Endothelial cell of umbilical vein (primary cell): ENCODE data around the gene PRRT1. TPM values are rescaled to one million over a fixed set of nuclear protein-coding genes. Genes with fewer than 3 reads are reported as not detected.

Source experiments
- BruUV-seq: library from RNA; stranded (reverse); fragments of 400-500 nt; replicated peaks from 2 replicates; lab custom pipeline; 2021; lab: Mats Ljungman, UMichigan
- CTCF ChIA-PET: fragments of 300-600, 350-600 bp; sonication (Branson Sonifier 250); formaldehyde crosslinking; loops from one replicate; lab custom pipeline; 2021; ENCODE audit warnings: antibody characterized with exemption, inconsistent platforms; lab: Charles Lee
- POLR2A ChIA-PET: fragments of 300-600, 350-600 bp; sonication (Branson Sonifier 250); formaldehyde crosslinking; loops from one replicate; lab custom pipeline; 2021; ENCODE audit warnings: antibody characterized with exemption, inconsistent platforms; lab: Charles Lee
- DNase-seq: peaks from one replicate; pipeline ENCODE4 v3.0.0-alpha.2; 2011; ENCODE audit warnings: low read depth, low spot score
- FAIRE-seq: peaks from 2 replicates; lab custom pipeline; 2011; peaks lifted over from hg19 to GRCh38; lab: Jason Lieb, UNC
- H2AFZ ChIP-seq: 2 replicates; pipeline ENCODE4 v1.6.0; 2012; ENCODE audit warnings: low read depth, low read length, control low read depth, inconsistent platforms
- H3K27ac ChIP-seq: 2 replicates; pipeline ENCODE4 v1.5.1; 2011; ENCODE audit warnings: low read depth, mild to moderate bottlenecking, control low read depth, low read length, moderate library complexity; ENCODE audit not compliant: insufficient read depth
- H3K27me3 ChIP-seq, 2 experiments: 2 replicates each; pipeline versions ENCODE4 v1.6.0 to v1.6.1; 2011; ENCODE audit warnings: low read length in 2 of 2, mixed read lengths in 1 of 2; ENCODE audit not compliant: control insufficient read depth in 2 of 2, insufficient read depth in 2 of 2
- H3K36me3 ChIP-seq, 2 experiments: 2 replicates in 1 of 2; 3 replicates in 1 of 2; pipeline ENCODE4 v1.5.1; 2011; ENCODE audit warnings: low read length in 2 of 2, mild to moderate bottlenecking in 1 of 2, moderate library complexity in 1 of 2; ENCODE audit not compliant: control insufficient read depth in 2 of 2, insufficient read depth in 2 of 2; ENCODE audit errors: extremely low read depth in 1 of 2
- H3K4me1 ChIP-seq: 3 replicates; pipeline ENCODE4 v1.5.1; 2011; ENCODE audit warnings: mild to moderate bottlenecking, low read length; ENCODE audit not compliant: control insufficient read depth, insufficient read depth; ENCODE audit errors: extremely low read depth
- H3K4me2 ChIP-seq: 2 replicates; pipeline ENCODE4 v1.6.1; 2011; ENCODE audit warnings: low read length, control low read depth, mixed read lengths; ENCODE audit not compliant: insufficient read depth
- H3K4me3 ChIP-seq, 3 experiments: fragments of 200-600 bp in 1 of 3; sonication (generic), shearing (Covaris generic) in 1 of 3; replicated peaks in 1 of 3; 2 replicates each; pipeline ENCODE4 v1.5.1; 2011 to 2016; ENCODE audit warnings: control low read depth in 3 of 3, low read length in 3 of 3, mild to moderate bottlenecking in 2 of 3, inconsistent platforms in 1 of 3, low read depth in 1 of 3, moderate library complexity in 1 of 3; ENCODE audit not compliant: insufficient read depth in 1 of 3
- H3K79me2 ChIP-seq: 2 replicates; pipeline ENCODE4 v1.6.0; 2012; ENCODE audit warnings: low read length, inconsistent platforms; ENCODE audit not compliant: control insufficient read depth, insufficient read depth
- H3K9ac ChIP-seq: replicated peaks from 2 replicates; pipeline ENCODE3; 2011; ENCODE audit warnings: low read length, control low read depth; ENCODE audit not compliant: insufficient read depth; ENCODE audit errors: extremely low read depth
- H3K9me1 ChIP-seq: replicated peaks from 3 replicates; pipeline ENCODE4 v1.6.0; 2011; ENCODE audit warnings: mild to moderate bottlenecking, low read length; ENCODE audit not compliant: control insufficient read depth, insufficient read depth; ENCODE audit errors: extremely low read depth
- H3K9me3 ChIP-seq: replicated peaks from 2 replicates; pipeline ENCODE4 v1.5.1; 2012; ENCODE audit warnings: low read length, inconsistent platforms; ENCODE audit not compliant: control insufficient read depth, insufficient read depth
- H4K20me1 ChIP-seq: replicated peaks from 2 replicates; pipeline ENCODE3; 2011; ENCODE audit warnings: mild to moderate bottlenecking, low read length; ENCODE audit not compliant: control insufficient read depth, insufficient read depth; ENCODE audit errors: extremely low read depth
- CTCF ChIP-seq, 2 donors: IDR thresholded peaks; 1 replicate in 1 of 2; 2 replicates in 1 of 2; pipeline ENCODE4 v1.5.1; 2011; ENCODE audit warnings: low read length in 2 of 2, mild to moderate bottlenecking in 2 of 2, moderate library complexity in 2 of 2, control low read depth in 1 of 2, inconsistent platforms in 1 of 2, low read depth in 1 of 2; ENCODE audit not compliant: insufficient read depth in 1 of 2; ENCODE audit errors: extremely low read depth in 1 of 2
- EZH2 ChIP-seq: IDR thresholded peaks from 2 replicates; pipeline ENCODE4 v1.6.1; 2012; ENCODE audit warnings: borderline replicate concordance, low read depth, mild to moderate bottlenecking, moderate library complexity, low read length, inconsistent platforms; ENCODE audit not compliant: severe bottlenecking
- FOS ChIP-seq: IDR thresholded peaks from 2 replicates; pipeline ENCODE4 v1.6.1; 2011; ENCODE audit warnings: mild to moderate bottlenecking, low read length, moderate library complexity, borderline replicate concordance; ENCODE audit not compliant: insufficient read depth
- GATA2 ChIP-seq: IDR thresholded peaks from 2 replicates; pipeline ENCODE4 v1.7.0; 2011; ENCODE audit warnings: low read depth, mild to moderate bottlenecking, moderate library complexity, mixed read lengths, low read length; ENCODE audit not compliant: insufficient read length, insufficient read depth
- JUN ChIP-seq: IDR thresholded peaks from 2 replicates; pipeline ENCODE4 v1.6.1; 2011; ENCODE audit warnings: borderline replicate concordance, low read depth; ENCODE audit not compliant: insufficient read length, insufficient read depth
- MAX ChIP-seq: IDR thresholded peaks from 2 replicates; pipeline ENCODE4 v1.6.1; 2011; ENCODE audit not compliant: insufficient read depth, insufficient read length
- MYC ChIP-seq: IDR thresholded peaks from one replicate; pipeline ENCODE4 v1.6.1; 2011; ENCODE audit warnings: mild to moderate bottlenecking, low read depth, low read length
- POLR2A ChIP-seq: IDR thresholded peaks from 2 replicates; pipeline ENCODE4 v1.6.1; 2012; ENCODE audit warnings: low read depth, mild to moderate bottlenecking, control low read depth, low read length
- POLR2AphosphoS5 ChIP-seq: IDR thresholded peaks from 2 replicates; pipeline ENCODE4 v1.6.1; 2012; ENCODE audit warnings: low read depth, mild to moderate bottlenecking, control low read depth, low read length, moderate library complexity; ENCODE audit not compliant: insufficient read depth
- dilution Hi-C: fragments of 300-500 bp; cut with MboI; formaldehyde crosslinking; loops from one replicate; pipeline ENCODE4 v1.15.0; 2019; ENCODE audit warnings: low sequenced_read_pairs; ENCODE audit not compliant: extremely low pct_ligation_motif_present
- intact Hi-C: fragments of 100-400 bp; cut with micrococcal nuclease; formaldehyde crosslinking; loops from one replicate; pipeline ENCODE4 v1.10.0; 2022
- polyA plus RNA-seq, 4 experiments: library from polyadenylated mRNA; depleted of rRNA in 3 of 4; stranded (reverse) in 3 of 4; unstranded in 1 of 4; fragments of >200 nt; gene quantifications; 2 replicates each; pipeline versions ENCODE4 v1.2.1 to v1.2.3, GENCODE V29; 2011 to 2012; ENCODE audit warnings: missing spikeins in 1 of 4
- total RNA-seq: library from RNA; stranded (reverse); gene quantifications from 2 replicates; pipeline ENCODE4 v1.2.3, GENCODE V29; 2021

The PRRT1 gene
- total and polyA plus RNA-seq, 2 donors (not counting 3 experiments of a cell fraction or from before 2014, with no cell fraction given) = 0.55 to 1.3 TPM

GRCh38 chr6:32133786-32134185 lies 18.0 kb downstream of the PRRT1 start:
- H3K4me2 ChIP-seq = no peak overlapping the region
- no TSS peak for BruUV-seq

More at GRCh38 chr6:32133786-32134185, 18.0 kb downstream of the PRRT1 start:
- POLR2A ChIA-PET = no interaction called here
- Histone ChIP-seq H4K20me1 (no peaks in the 10 kb centered on the region), H3K79me2 (peaks cover 5% of the 10 kb centered on the region), H3K27ac (no peak overlapping the region), H3K36me3 (no peaks in the 10 kb centered on the region), H3K9me3 (no peaks in the 10 kb centered on the region), H2AFZ (no peak overlapping the region), H3K4me3 (no peak overlapping the region), H3K27me3 (peaks cover 8 to 10% of the 10 kb centered on the region in 2 experiments), H3K9me1 (no peaks in the 10 kb centered on the region), H3K9ac (no peak overlapping the region), H3K4me1 (peaks cover 9% of the 10 kb centered on the region)
- DNase-seq (no peak), FAIRE-seq (no peak)
- intact Hi-C loops = no loop called here
- dilution Hi-C loops = no loop called here
- TF ChIP-seq MAX (no peak), JUN (no peak), MYC (no peak), POLR2A (no peak), CTCF (IDR thresholded peaks at IDR 0.05; ENCODE audit: extremely low read depth in 1 of 2, insufficient read depth in 1 of 2, low read depth in 1 of 2, low read length in 2 of 2) (no peak), GATA2 (no peak), POLR2AphosphoS5 (no peak), FOS (no peak), EZH2 (no peak)
- CTCF ChIA-PET = no interaction called here
